ENCODE results near the gene CCT6B. TPM values are rescaled to one million over a fixed set of nuclear protein-coding genes. Genes with fewer than 3 reads are reported as not detected.

The CCT6B gene
- total RNA-seq, 1 experiment from 2014 or later: 0.52 TPM

- Mint-ChIP-seq H3K9me3 (ENCODE audit: low read depth, unreplicated experiment) (no peaks in the 10 kb centered on the region), H3K4me1 (ENCODE audit: low read depth, unreplicated experiment) (no peaks in the 10 kb centered on the region), H3K27ac (ENCODE audit: unreplicated experiment) (no peak overlapping the region), H3K27me3 (ENCODE audit: unreplicated experiment) (peaks cover 75% of the 10 kb centered on the region), H3K4me3 (ENCODE audit: low read depth, unreplicated experiment) (no peak overlapping the region), H3K36me3 (ENCODE audit: insufficient read depth, unreplicated experiment) (no peaks in the 10 kb centered on the region)
- DNase-seq: no peak
- BruUV-seq (replicated peaks): no TSS peak
- CTCF ChIA-PET: no interaction called here
- no peak for TF ChIP-seq CTCF (IDR thresholded peaks at IDR 0.05; ENCODE audit: unreplicated experiment)
- intact Hi-C loops (cut with micrococcal nuclease; ENCODE audit: unreplicated experiment): no loop called here
These were observed 58.3 kb downstream of the CCT6B start for GRCh38 chr17:34902831-34903547.

GRCh38 chr17:34899643-34900291 is 61.5 kb downstream of the CCT6B start:
- TF ChIP-seq CTCF (IDR thresholded peaks at IDR 0.05; ENCODE audit: unreplicated experiment): no peak
- no peak for DNase-seq
- Mint-ChIP-seq H3K4me3 (ENCODE audit: low read depth, unreplicated experiment) (no peak overlapping the region), H3K9me3 (ENCODE audit: low read depth, unreplicated experiment) (no peaks in the 10 kb centered on the region), H3K27me3 (ENCODE audit: unreplicated experiment) (peaks cover 100% of the 10 kb centered on the region), H3K4me1 (ENCODE audit: low read depth, unreplicated experiment) (no peaks in the 10 kb centered on the region), H3K27ac (ENCODE audit: unreplicated experiment) (no peak overlapping the region), H3K36me3 (ENCODE audit: insufficient read depth, unreplicated experiment) (no peaks in the 10 kb centered on the region)
- BruUV-seq (replicated peaks): no TSS peak
- CTCF ChIA-PET: no interaction called here
- intact Hi-C loops (cut with micrococcal nuclease; ENCODE audit: unreplicated experiment): loop anchor here (10.0 kb wide), 1 partner anchor 255 kb away; no protein-coding TSS in a partner anchor

- CTCF ChIA-PET: no interaction called here
- Mint-ChIP-seq H3K27ac (ENCODE audit: unreplicated experiment) (no peak overlapping the region), H3K9me3 (ENCODE audit: low read depth, unreplicated experiment) (no peaks in the 10 kb centered on the region), H3K36me3 (ENCODE audit: insufficient read depth, unreplicated experiment) (no peaks in the 10 kb centered on the region), H3K4me3 (ENCODE audit: low read depth, unreplicated experiment) (no peak overlapping the region), H3K4me1 (ENCODE audit: low read depth, unreplicated experiment) (no peaks in the 10 kb centered on the region), H3K27me3 (ENCODE audit: unreplicated experiment) (peaks cover 98% of the 10 kb centered on the region)
- TF ChIP-seq CTCF (IDR thresholded peaks at IDR 0.05; ENCODE audit: unreplicated experiment): no peak
- intact Hi-C loops (cut with micrococcal nuclease; ENCODE audit: unreplicated experiment): loop anchor here (10.0 kb wide), 1 partner anchor 251 kb away; no protein-coding TSS in a partner anchor
- no TSS peak for BruUV-seq (replicated peaks)
- no peak for DNase-seq
These were observed 65.9 kb downstream of the CCT6B start for GRCh38 chr17:34895383-34895782.

DNA sequence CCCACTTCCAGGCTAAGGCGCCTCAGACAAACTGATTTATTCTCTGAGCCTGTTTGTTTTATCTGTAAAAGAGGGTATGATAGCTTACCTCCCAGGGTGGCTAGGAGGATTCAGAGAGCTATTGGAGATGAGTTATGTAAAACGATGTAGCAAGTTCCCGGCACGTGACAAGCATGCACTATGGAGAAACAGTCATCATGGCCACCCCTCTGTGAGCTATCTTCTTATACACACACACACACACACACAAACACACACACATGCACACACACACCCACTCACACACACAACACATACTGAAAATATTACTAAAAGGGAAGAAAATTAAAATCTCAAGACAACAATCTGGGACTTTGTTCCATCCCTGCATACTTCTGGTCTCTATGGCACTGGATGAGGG is 66.3 kb downstream of the CCT6B start:
- CTCF ChIA-PET: no interaction called here
- Mint-ChIP-seq H3K36me3 (ENCODE audit: insufficient read depth, unreplicated experiment) (no peaks in the 10 kb centered on the region), H3K4me1 (ENCODE audit: low read depth, unreplicated experiment) (no peaks in the 10 kb centered on the region), H3K9me3 (ENCODE audit: low read depth, unreplicated experiment) (no peaks in the 10 kb centered on the region), H3K27ac (ENCODE audit: unreplicated experiment) (no peak overlapping the region), H3K4me3 (ENCODE audit: low read depth, unreplicated experiment) (no peak overlapping the region), H3K27me3 (ENCODE audit: unreplicated experiment) (peaks cover 98% of the 10 kb centered on the region)
- no peak for DNase-seq
- BruUV-seq (replicated peaks): no TSS peak
- intact Hi-C loops (cut with micrococcal nuclease; ENCODE audit: unreplicated experiment): loop anchor here (5.0 to 10.0 kb wide), 2 partner anchors 250 to 473 kb away; no protein-coding TSS in a partner anchor
- TF ChIP-seq CTCF (IDR thresholded peaks at IDR 0.05; ENCODE audit: unreplicated experiment): no peak

Data from Calu3 (cell line).